NCI-H345 treated with DMSO at 0.1 percent for 48 hours (cell line): ENCODE measurements around the gene ZMYND11.
A peak's percentile ranks its signal among the peaks of the same experiment; 100 is the strongest.
"Not testable (repeated sequence)": the region's sequence is repeated elsewhere in the genome, so short reads cannot be mapped to it uniquely, and the experiment has no call there.

Experiments
- DNase-seq: peaks from one replicate; lab custom pipeline; 2025; ENCODE audit not compliant: unreplicated experiment; lab: John Stamatoyannopoulos, UW

The ZMYND11 gene

GRCh38 chr10:132946-133898 lies 2.0 kb upstream of the ZMYND11 start:
- no peak for DNase-seq

GRCh38 chr10:134247-135131 lies 766 bp upstream of the ZMYND11 start:
- peak; percentile 45 for DNase-seq

GRCh38 chr10:135601-136464 lies 578 bp downstream of the ZMYND11 start:
- no peak for DNase-seq

- peak; percentile 15 for DNase-seq
These were observed 1.2 kb downstream of the ZMYND11 start for GRCh38 chr10:136465-136762.

- peak; percentile 4 for DNase-seq
These were observed 1.8 kb downstream of the ZMYND11 start for GRCh38 chr10:137031-137430.

- DNase-seq: no peak
These were observed 2.4 kb downstream of the ZMYND11 start for GRCh38 chr10:137606-138005.

- DNase-seq: no peak
These were observed 7.1 kb downstream of the ZMYND11 start for GRCh38 chr10:142371-142770.

- DNase-seq: no peak
These were observed 17.7 kb downstream of the ZMYND11 start for GRCh38 chr10:152915-153314.

- no peak for DNase-seq
These were observed 19.1 kb downstream of the ZMYND11 start for GRCh38 chr10:154348-154747.

- DNase-seq: no peak
These were observed 32.1 kb downstream of the ZMYND11 start for GRCh38 chr10:167383-167782.

GRCh38 chr10:173741-174140 lies 38.5 kb downstream of the ZMYND11 start:
- no peak for DNase-seq

- DNase-seq: no peak
These were observed 41.4 kb downstream of the ZMYND11 start for GRCh38 chr10:176677-177076.

GRCh38 chr10:178208-178607 lies 43.0 kb downstream of the ZMYND11 start:
- no peak for DNase-seq

GRCh38 chr10:178723-179122 lies 43.5 kb downstream of the ZMYND11 start:
- no peak for DNase-seq

GRCh38 chr10:182441-183201 lies 47.4 kb downstream of the ZMYND11 start:
- DNase-seq: no peak

GRCh38 chr10:184174-184573 lies 48.9 kb downstream of the ZMYND11 start:
- DNase-seq: no peak

- no peak for DNase-seq
These were observed 49.7 kb downstream of the ZMYND11 start for GRCh38 chr10:184911-185310.

GRCh38 chr10:185571-185970 lies 50.3 kb downstream of the ZMYND11 start:
- DNase-seq: not testable (repeated sequence)

- no peak for DNase-seq
These were observed 51.7 kb downstream of the ZMYND11 start for GRCh38 chr10:186911-187310.

GRCh38 chr10:188546-188945 lies 53.3 kb downstream of the ZMYND11 start:
- no peak for DNase-seq
